IMR-90 (cell line): ENCODE data around the gene DPP10. TPM values are rescaled to one million over a fixed set of nuclear protein-coding genes. Genes with fewer than 3 reads are reported as not detected.

ENCODE experiments used
- ATAC-seq: fragments of 200-7000 bp; cut with Tn5 transposase; 2 replicates; pipeline ENCODE4 v1.9.1; 2020; ENCODE audit warnings: low read depth, mild to moderate bottlenecking, moderate library complexity
- BruUV-seq: library from RNA; stranded (reverse); fragments of 400-500 nt; replicated peaks from 2 replicates; lab custom pipeline; 2021; lab: Mats Ljungman, UMichigan
- CTCF ChIA-PET: fragments of 300-600 bp; formaldehyde crosslinking; extraction: SDS; loops from one replicate; lab custom pipeline; 2021; ENCODE audit warnings: antibody characterized with exemption; lab: Yijun Ruan, JAX
- POLR2A ChIA-PET: fragments of 300-600 bp; sonication (Branson Sonifier 250); formaldehyde crosslinking; loops from one replicate; lab custom pipeline; 2022; ENCODE audit warnings: antibody characterized with exemption; ENCODE audit not compliant: unreplicated experiment; lab: Charles Lee
- DNase-seq: peaks from one replicate; pipeline ENCODE4 v3.0.0; 2013
- H2AFZ ChIP-seq: replicated peaks from 2 replicates; pipeline ENCODE3; 2013; ENCODE audit warnings: low read length, mild to moderate bottlenecking; ENCODE audit not compliant: poor library complexity
- H2AK5ac ChIP-seq: 2 replicates; pipeline ENCODE4 v1.6.1; 2013; ENCODE audit warnings: low read depth, low read length, inconsistent platforms
- H2AK9ac ChIP-seq: replicated peaks from 2 replicates; pipeline ENCODE3; 2013; ENCODE audit warnings: mild to moderate bottlenecking, low read depth, low read length, moderate library complexity; ENCODE audit not compliant: poor library complexity
- H2BK120ac ChIP-seq: 2 replicates; pipeline ENCODE4 v1.6.1; 2013; ENCODE audit warnings: low read depth, low read length, inconsistent platforms
- H2BK15ac ChIP-seq: 3 replicates; pipeline ENCODE4 v1.6.1; 2013; ENCODE audit warnings: low read depth, low read length, inconsistent platforms
- H2BK20ac ChIP-seq: 2 replicates; pipeline ENCODE4 v1.6.1; 2013; ENCODE audit warnings: low read depth, mild to moderate bottlenecking, inconsistent platforms, low read length, moderate library complexity
- H2BK5ac ChIP-seq: 2 replicates; pipeline ENCODE4 v1.6.1; 2013; ENCODE audit warnings: mild to moderate bottlenecking, low read depth, low read length, inconsistent platforms; ENCODE audit not compliant: poor library complexity, severe bottlenecking
- H3K14ac ChIP-seq: replicated peaks from 2 replicates; pipeline ENCODE4 v1.6.1; 2013; ENCODE audit warnings: low read depth, low read length, inconsistent platforms
- H3K18ac ChIP-seq: 2 replicates; pipeline ENCODE4 v1.6.1; 2013; ENCODE audit warnings: low read depth, low read length, control low read depth
- H3K23ac ChIP-seq: 2 replicates; pipeline ENCODE4 v1.6.1; 2013; ENCODE audit warnings: low read depth, low read length, inconsistent platforms
- H3K27ac ChIP-seq: 2 replicates; pipeline ENCODE4 v1.5.1; 2013; ENCODE audit warnings: mild to moderate bottlenecking, control low read depth, low read length; ENCODE audit not compliant: insufficient read depth
- H3K27me3 ChIP-seq: 2 replicates; pipeline ENCODE4 v1.6.1; 2013; ENCODE audit warnings: low read length; ENCODE audit not compliant: control insufficient read depth, insufficient read depth
- H3K36me3 ChIP-seq: 2 replicates; pipeline ENCODE4 v1.6.1; 2013; ENCODE audit warnings: low read length, mixed read lengths; ENCODE audit not compliant: control insufficient read depth, insufficient read depth
- H3K4ac ChIP-seq: 2 replicates; pipeline ENCODE4 v1.6.1; 2013; ENCODE audit warnings: low read depth, low read length, inconsistent platforms
- H3K4me1 ChIP-seq: 2 replicates; pipeline ENCODE4 v1.6.1; 2013; ENCODE audit warnings: low read length, mixed read lengths; ENCODE audit not compliant: control insufficient read depth, insufficient read depth
- H3K4me2 ChIP-seq: 2 replicates; pipeline ENCODE4 v1.6.1; 2013; ENCODE audit warnings: low read depth, mild to moderate bottlenecking, control low read depth, low read length, moderate library complexity
- H3K4me3 ChIP-seq: 2 replicates; pipeline ENCODE4 v1.5.1; 2013; ENCODE audit warnings: low read depth, mild to moderate bottlenecking, control low read depth, low read length, moderate library complexity; ENCODE audit not compliant: insufficient read depth
- H3K56ac ChIP-seq: 2 replicates; pipeline ENCODE4 v1.6.1; 2013; ENCODE audit warnings: low read length, inconsistent platforms; ENCODE audit not compliant: insufficient read depth; ENCODE audit errors: extremely low read depth
- H3K79me1 ChIP-seq, 2 experiments: 2 replicates each; pipeline ENCODE4 v1.6.1; 2013; ENCODE audit warnings: low read length in 2 of 2, inconsistent platforms in 1 of 2, low read depth in 1 of 2
- H3K9ac ChIP-seq: 2 replicates; pipeline ENCODE4 v1.6.1; 2013; ENCODE audit warnings: low read depth, low read length, control low read depth
- H3K9me1 ChIP-seq: 2 replicates; pipeline ENCODE4 v1.6.1; 2013; ENCODE audit warnings: low read length, inconsistent platforms; ENCODE audit not compliant: insufficient read depth
- H3K9me3 ChIP-seq: 2 replicates; pipeline ENCODE4 v1.6.1; 2013; ENCODE audit warnings: low read length; ENCODE audit not compliant: control insufficient read depth, insufficient read depth
- H4K20me1 ChIP-seq: 2 replicates; pipeline ENCODE4 v1.6.1; 2013; ENCODE audit warnings: low read length, inconsistent platforms; ENCODE audit not compliant: insufficient read depth
- H4K5ac ChIP-seq: 2 replicates; pipeline ENCODE4 v1.6.1; 2013; ENCODE audit warnings: mild to moderate bottlenecking, low read depth, low read length, control low read depth
- H4K8ac ChIP-seq, 2 experiments: 2 replicates each; pipeline ENCODE4 v1.6.1; 2013; ENCODE audit warnings: low read depth in 2 of 2, low read length in 2 of 2, control low read depth in 1 of 2, inconsistent platforms in 1 of 2
- H4K91ac ChIP-seq: 2 replicates; pipeline ENCODE4 v1.6.1; 2013; ENCODE audit warnings: low read depth, low read length, inconsistent platforms; ENCODE audit not compliant: insufficient read depth
- FOS ChIP-seq: fragments of 150-350 bp; IDR thresholded peaks from 2 replicates; pipeline ENCODE4 v1.6.1; 2016; ENCODE audit warnings: low read depth, low read length
- MAZ ChIP-seq: IDR thresholded peaks from 2 replicates; pipeline ENCODE4 v1.6.1; 2012; ENCODE audit warnings: low read depth, mild to moderate bottlenecking, low read length, improper control_type of control experiment, moderate library complexity, borderline replicate concordance
- WGBS, 2 experiments: methylation state at CpG; one replicate each; pipeline versions ENCODE4 v1.1.5 to v1.1.7; 2013; ENCODE audit warnings: missing lambda C conversion rate in 2 of 2; ENCODE audit not compliant: insufficient read length in 1 of 2; ENCODE audit errors: extremely low coverage in 2 of 2; 5-methylcytosine and 5-hydroxymethylcytosine counted together
- dilution Hi-C: fragments of 300-500 bp; cut with HindIII; formaldehyde crosslinking; loops from one replicate; pipeline ENCODE4 v1.14.3; 2018; ENCODE audit warnings: low sequenced_read_pairs; ENCODE audit not compliant: unreplicated experiment
- in situ Hi-C: fragments of 300-500 bp; cut with MboI; formaldehyde crosslinking; loops from 3 replicates; pipeline ENCODE4 v1.14.3; 2019; ENCODE audit warnings: low sequenced_read_pairs, inconsistent platforms, mixed read lengths
- intact Hi-C: fragments of 100-400 bp; cut with micrococcal nuclease; formaldehyde crosslinking; loops from 2 replicates; pipeline ENCODE4 v1.10.0; 2022
- polyA plus RNA-seq, 3 experiments: library from polyadenylated mRNA; depleted of rRNA; stranded (reverse); fragments of >200 nt; gene quantifications; 2 replicates each; pipeline ENCODE4 v1.2.3, GENCODE V29; 2012; ENCODE audit warnings: low replicate concordance in 1 of 3
- total RNA-seq: library from RNA; depleted of rRNA; stranded (reverse); fragments of >200 nt; gene quantifications from 2 replicates; pipeline ENCODE4 v1.2.3, GENCODE V29; 2012
- TF ChIP-seq, protein P1 (sequence below): conservative IDR thresholded peaks from 2 replicates; pipeline ENCODE4 v1.5.1; 2012; ENCODE audit warnings: mild to moderate bottlenecking, low read depth, low read length, improper control_type of control experiment

DPP10 gene
- total and polyA plus RNA-seq, 2 of the 4 experiments (the other 2 are of a cell fraction), result not detected

DNA sequence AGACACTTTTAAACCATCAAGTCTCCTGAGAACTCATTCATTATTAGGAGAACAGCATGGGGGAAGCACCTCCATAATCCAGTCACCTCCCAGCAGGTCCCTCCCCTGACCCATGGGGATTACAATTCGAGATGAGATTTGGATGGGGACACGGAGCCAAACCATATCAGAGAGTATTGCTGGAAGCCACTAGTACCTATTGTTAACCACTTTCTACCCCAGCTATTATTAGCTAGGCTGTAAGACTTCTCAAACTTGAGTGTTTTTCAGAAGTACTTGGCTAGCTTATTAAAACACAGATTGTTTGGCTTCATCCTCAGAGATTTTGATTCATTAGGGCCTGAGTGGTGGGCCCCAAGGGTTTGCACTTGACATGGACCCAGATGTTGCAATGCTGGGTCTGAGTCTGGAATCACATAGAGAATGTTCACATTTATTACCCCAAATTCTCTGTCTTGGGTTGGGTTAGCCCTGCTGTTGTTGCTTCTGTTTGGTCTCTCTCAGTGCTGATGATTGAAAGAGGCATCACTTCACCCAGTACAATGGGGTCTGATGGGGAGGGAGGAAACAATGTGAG is 506.9 kb downstream of the DPP10 start:
- ATAC-seq (no peak), DNase-seq (no peak)
- no peaks in the 10 kb centered on the region for H3K36me3 ChIP-seq
- CTCF ChIA-PET, result no interaction called here
- no peaks in the 10 kb centered on the region for H3K9me3 ChIP-seq
- no peak overlapping the region for H3K14ac ChIP-seq
- no peak overlapping the region for H3K27ac ChIP-seq
- H3K9ac ChIP-seq, result no peak overlapping the region
- no peak overlapping the region for H2AK5ac ChIP-seq
- no peaks in the 10 kb centered on the region for H3K9me1 ChIP-seq
- H3K23ac ChIP-seq, result no peak overlapping the region
- in situ Hi-C loops (no loop called here), dilution Hi-C loops (no loop called here), intact Hi-C loops (no loop called here)
- H4K5ac ChIP-seq, result no peak overlapping the region
- no peak overlapping the region for H4K91ac ChIP-seq
- no peak for TF ChIP-seq FOS
- TF ChIP-seq, protein P1, sequence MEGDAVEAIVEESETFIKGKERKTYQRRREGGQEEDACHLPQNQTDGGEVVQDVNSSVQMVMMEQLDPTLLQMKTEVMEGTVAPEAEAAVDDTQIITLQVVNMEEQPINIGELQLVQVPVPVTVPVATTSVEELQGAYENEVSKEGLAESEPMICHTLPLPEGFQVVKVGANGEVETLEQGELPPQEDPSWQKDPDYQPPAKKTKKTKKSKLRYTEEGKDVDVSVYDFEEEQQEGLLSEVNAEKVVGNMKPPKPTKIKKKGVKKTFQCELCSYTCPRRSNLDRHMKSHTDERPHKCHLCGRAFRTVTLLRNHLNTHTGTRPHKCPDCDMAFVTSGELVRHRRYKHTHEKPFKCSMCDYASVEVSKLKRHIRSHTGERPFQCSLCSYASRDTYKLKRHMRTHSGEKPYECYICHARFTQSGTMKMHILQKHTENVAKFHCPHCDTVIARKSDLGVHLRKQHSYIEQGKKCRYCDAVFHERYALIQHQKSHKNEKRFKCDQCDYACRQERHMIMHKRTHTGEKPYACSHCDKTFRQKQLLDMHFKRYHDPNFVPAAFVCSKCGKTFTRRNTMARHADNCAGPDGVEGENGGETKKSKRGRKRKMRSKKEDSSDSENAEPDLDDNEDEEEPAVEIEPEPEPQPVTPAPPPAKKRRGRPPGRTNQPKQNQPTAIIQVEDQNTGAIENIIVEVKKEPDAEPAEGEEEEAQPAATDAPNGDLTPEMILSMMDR, result no peak
- TF ChIP-seq MAZ, result no peak
- H2BK5ac ChIP-seq, result no peak overlapping the region
- H3K4me2 ChIP-seq, result no peak overlapping the region
- H2BK120ac ChIP-seq, result no peak overlapping the region
- no peak overlapping the region for H2AK9ac ChIP-seq
- no CpG with 5 or more reads among the region's 2 CpGs for WGBS, 2 experiments
- H3K18ac ChIP-seq, result no peak overlapping the region
- no peak overlapping the region for H2BK15ac ChIP-seq
- no peak overlapping the region for H3K4ac ChIP-seq
- no peak overlapping the region for H2AFZ ChIP-seq
- no peaks in the 10 kb centered on the region for H4K20me1 ChIP-seq
- no peaks in the 10 kb centered on the region for H3K27me3 ChIP-seq
- POLR2A ChIA-PET, result no interaction called here
- H2BK20ac ChIP-seq, result no peak overlapping the region
- no peaks in the 10 kb centered on the region for H3K4me1 ChIP-seq
- no peak overlapping the region for H3K4me3 ChIP-seq
- no peak overlapping the region for H3K56ac ChIP-seq
- no peaks in the 10 kb centered on the region for H3K79me1 ChIP-seq
- H4K8ac ChIP-seq, result no peak overlapping the region
- BruUV-seq, result no TSS peak
